MM.1S (cell line): ENCODE measurements around the gene FBXO46.

Source experiments
- EZH2phosphoT487 ChIP-seq: fragments of 300-600 bp; sonication (generic); IDR thresholded peaks from 2 replicates; pipeline ENCODE4 v1.6.1; 2018; ENCODE audit warnings: antibody characterized with exemption, low read length
- TF ChIP-seq, protein P1 (sequence below): fragments of 300-600 bp; sonication (generic); IDR thresholded peaks from 2 replicates; pipeline ENCODE4 v1.5.1; 2016; ENCODE audit warnings: antibody characterized with exemption, low read length, mixed read lengths

DNA sequence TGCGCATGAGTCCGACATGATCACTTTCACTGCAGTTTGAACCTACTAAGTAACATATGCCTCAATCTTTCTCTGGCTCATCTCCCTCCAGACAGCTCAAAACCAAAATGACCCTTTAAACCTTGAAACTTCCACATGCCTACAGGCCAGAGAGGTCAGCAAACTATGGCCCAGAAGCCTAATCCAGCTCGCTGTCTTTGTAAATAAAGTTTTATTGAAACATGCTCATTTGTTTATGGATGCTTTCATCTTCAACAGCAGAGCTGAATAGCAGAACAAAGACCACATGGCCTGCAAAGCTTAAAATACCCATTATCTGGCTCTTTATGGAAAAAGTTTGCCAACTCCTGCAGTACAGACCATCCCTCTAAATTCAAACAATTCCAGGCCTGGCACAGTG, 15.6 kb downstream of the FBXO46 start:
- TF ChIP-seq, protein P1, sequence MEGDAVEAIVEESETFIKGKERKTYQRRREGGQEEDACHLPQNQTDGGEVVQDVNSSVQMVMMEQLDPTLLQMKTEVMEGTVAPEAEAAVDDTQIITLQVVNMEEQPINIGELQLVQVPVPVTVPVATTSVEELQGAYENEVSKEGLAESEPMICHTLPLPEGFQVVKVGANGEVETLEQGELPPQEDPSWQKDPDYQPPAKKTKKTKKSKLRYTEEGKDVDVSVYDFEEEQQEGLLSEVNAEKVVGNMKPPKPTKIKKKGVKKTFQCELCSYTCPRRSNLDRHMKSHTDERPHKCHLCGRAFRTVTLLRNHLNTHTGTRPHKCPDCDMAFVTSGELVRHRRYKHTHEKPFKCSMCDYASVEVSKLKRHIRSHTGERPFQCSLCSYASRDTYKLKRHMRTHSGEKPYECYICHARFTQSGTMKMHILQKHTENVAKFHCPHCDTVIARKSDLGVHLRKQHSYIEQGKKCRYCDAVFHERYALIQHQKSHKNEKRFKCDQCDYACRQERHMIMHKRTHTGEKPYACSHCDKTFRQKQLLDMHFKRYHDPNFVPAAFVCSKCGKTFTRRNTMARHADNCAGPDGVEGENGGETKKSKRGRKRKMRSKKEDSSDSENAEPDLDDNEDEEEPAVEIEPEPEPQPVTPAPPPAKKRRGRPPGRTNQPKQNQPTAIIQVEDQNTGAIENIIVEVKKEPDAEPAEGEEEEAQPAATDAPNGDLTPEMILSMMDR = no peak
- no peak for TF ChIP-seq EZH2phosphoT487
